IgD-negative memory B cell (primary cell): ENCODE measurements around the gene RAB41. TPM values are rescaled to one million over a fixed set of nuclear protein-coding genes. Genes with fewer than 3 reads are reported as not detected.

ENCODE experiments used
- H3K27ac Mint-ChIP-seq, 3 donors: one replicate each; pipeline ENCODE4 v1.8.0; 2020 to 2022; ENCODE audit warnings: mild to moderate bottlenecking in 3 of 3, mixed read lengths in 3 of 3, moderate library complexity in 1 of 3
- H3K27me3 Mint-ChIP-seq: one replicate; pipeline ENCODE4 v1.8.0; 2021; ENCODE audit warnings: mixed read lengths
- H3K36me3 Mint-ChIP-seq: one replicate; pipeline ENCODE4 v1.8.0; 2020; ENCODE audit warnings: mild to moderate bottlenecking, mixed read lengths
- H3K4me1 Mint-ChIP-seq, 3 donors: one replicate each; pipeline ENCODE4 v1.8.0; 2020 to 2022; ENCODE audit warnings: mixed read lengths in 3 of 3, mild to moderate bottlenecking in 1 of 3
- H3K4me3 Mint-ChIP-seq, 4 donors: one replicate each; pipeline ENCODE4 v1.8.0; 2020 to 2022; ENCODE audit warnings: mild to moderate bottlenecking in 4 of 4, mixed read lengths in 4 of 4, moderate library complexity in 3 of 4
- H3K9me3 Mint-ChIP-seq, 3 donors: one replicate each; pipeline ENCODE4 v1.8.0; 2020 to 2021; ENCODE audit warnings: mixed read lengths in 3 of 3, mild to moderate bottlenecking in 1 of 3
- polyA plus RNA-seq: library from polyadenylated mRNA; unstranded; fragments of 300-500 nt; fragmentation: Illumina TruSeq; gene quantifications from one replicate; pipeline ENCODE4 v1.2.3, GENCODE V29; 2021

RAB41 gene
- polyA plus RNA-seq, 1 donor from 2014 or later, result not detected

DNA sequence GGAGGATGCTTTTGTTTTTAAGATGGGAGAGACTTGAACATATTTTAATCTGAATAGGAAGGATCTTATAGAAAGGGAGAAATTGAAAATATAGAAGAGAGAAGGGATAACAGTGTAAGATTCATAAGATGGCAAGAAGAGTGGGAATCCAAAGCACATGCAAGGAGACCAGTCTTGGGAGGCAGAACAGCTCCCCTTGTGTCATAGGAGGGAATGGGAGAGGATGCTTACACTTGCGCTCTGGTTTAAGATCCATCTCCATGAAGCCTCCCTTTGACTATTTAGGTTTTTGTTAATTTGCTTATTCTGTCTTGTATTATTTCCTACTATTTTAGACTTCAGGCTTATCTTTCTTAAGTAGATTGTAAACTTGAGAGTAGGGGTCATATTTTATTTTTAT is 50.6 kb downstream of the RAB41 start:
- peaks cover 0 to 3% (median 2%) of the 10 kb centered on the region in 3 donors for H3K4me1 Mint-ChIP-seq

More for the DNA sequence above, 50.6 kb downstream of the RAB41 start:
- Mint-ChIP-seq H3K4me3 (no peak overlapping the region), H3K27ac (no peak overlapping the region), H3K9me3 (peaks cover 0 to 3% (median 0%) of the 10 kb centered on the region in 3 donors), H3K27me3 (peaks cover 2% of the 10 kb centered on the region), H3K36me3 (no peaks in the 10 kb centered on the region)

Other genes starting within 250 kb of the RAB41 start
- gene AWAT2, start 232.2 kb upstream of the RAB41 start, polyA plus RNA-seq, result not detected
- not detected for gene OTUD6A, start 219.7 kb upstream of the RAB41 start, polyA plus RNA-seq
- gene IGBP1, start 148.7 kb upstream of the RAB41 start, polyA plus RNA-seq, result 47.5 TPM
- not detected for gene DGAT2L6, start 104.7 kb upstream of the RAB41 start, polyA plus RNA-seq
- not detected for gene AWAT1, start 47.5 kb upstream of the RAB41 start, polyA plus RNA-seq
- not detected for gene P2RY4, start 22.0 kb upstream of the RAB41 start, polyA plus RNA-seq
- not detected for gene ARR3, start 13.8 kb upstream of the RAB41 start, polyA plus RNA-seq
- gene PDZD11, start 7.8 kb downstream of the RAB41 start, polyA plus RNA-seq, result 24.0 TPM
- not detected for gene KIF4A, start 7.9 kb downstream of the RAB41 start, polyA plus RNA-seq
- gene GDPD2, start 141.1 kb downstream of the RAB41 start, polyA plus RNA-seq, result not detected
- 1.2 TPM for gene DLG3, start 162.7 kb downstream of the RAB41 start, polyA plus RNA-seq